ENCODE data around the gene PRPF39. TPM values are rescaled to one million over a fixed set of nuclear protein-coding genes. Genes with fewer than 3 reads are reported as not detected.

The PRPF39 gene
- total RNA-seq, 6 donors from 2014 or later = 18.8 to 38.1 (median 26.9) TPM

DNA sequence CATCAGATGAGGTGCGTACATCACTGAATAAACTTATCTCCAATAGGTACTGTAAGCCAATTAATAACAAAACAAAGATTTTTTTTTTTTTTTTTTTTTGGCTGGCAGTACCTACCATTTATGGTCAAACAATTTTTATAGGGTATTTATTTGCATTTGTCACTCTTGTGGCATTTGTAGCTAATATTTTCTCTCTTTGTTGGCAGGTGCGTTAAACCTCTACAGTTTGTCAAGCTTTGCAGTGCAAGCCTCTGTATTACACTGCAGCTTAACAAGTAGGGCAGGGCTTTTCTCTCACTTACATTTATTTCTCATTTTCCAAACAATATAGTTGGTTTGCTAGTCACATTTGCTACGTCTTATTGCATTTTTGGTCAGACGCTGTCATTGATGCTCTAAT is 12.3 kb downstream of the PRPF39 start:
- ATAC-seq (ENCODE audit: low FRiP score in 2 of 2) = no peak
- TF ChIP-seq POLR2AphosphoS5 (IDR thresholded peaks at IDR 0.05) (no peak), POLR2A (IDR thresholded peaks at IDR 0.05) (no peak), EP300 (IDR thresholded peaks at IDR 0.05) (no peak)
- TF ChIP-seq, protein P1, sequence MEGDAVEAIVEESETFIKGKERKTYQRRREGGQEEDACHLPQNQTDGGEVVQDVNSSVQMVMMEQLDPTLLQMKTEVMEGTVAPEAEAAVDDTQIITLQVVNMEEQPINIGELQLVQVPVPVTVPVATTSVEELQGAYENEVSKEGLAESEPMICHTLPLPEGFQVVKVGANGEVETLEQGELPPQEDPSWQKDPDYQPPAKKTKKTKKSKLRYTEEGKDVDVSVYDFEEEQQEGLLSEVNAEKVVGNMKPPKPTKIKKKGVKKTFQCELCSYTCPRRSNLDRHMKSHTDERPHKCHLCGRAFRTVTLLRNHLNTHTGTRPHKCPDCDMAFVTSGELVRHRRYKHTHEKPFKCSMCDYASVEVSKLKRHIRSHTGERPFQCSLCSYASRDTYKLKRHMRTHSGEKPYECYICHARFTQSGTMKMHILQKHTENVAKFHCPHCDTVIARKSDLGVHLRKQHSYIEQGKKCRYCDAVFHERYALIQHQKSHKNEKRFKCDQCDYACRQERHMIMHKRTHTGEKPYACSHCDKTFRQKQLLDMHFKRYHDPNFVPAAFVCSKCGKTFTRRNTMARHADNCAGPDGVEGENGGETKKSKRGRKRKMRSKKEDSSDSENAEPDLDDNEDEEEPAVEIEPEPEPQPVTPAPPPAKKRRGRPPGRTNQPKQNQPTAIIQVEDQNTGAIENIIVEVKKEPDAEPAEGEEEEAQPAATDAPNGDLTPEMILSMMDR (IDR thresholded peaks at IDR 0.05) = no peak
- peaks cover 13 to 62% (median 21%) of the 10 kb centered on the region in 4 donors for H3K36me3 ChIP-seq

DNA sequence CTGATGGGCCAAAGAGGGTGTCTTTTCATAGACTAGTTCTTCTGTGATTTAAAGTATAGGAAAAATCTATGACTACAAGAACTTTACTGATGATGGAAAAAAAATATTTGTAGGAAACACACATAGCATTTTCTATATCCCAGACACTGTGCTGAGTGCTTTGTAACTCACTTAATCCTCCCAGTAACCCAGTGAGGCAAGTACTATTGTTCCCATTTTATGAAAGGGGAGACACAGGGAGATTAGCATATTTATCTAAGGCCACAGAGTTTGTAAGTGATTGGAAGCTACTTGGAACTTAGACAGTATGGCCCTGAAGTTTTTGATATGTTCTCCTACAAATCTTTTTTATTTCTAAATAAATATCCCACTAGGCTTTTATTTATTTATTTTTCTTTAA is 19.9 kb downstream of the PRPF39 start:
- DNase-seq = no peak
- Histone ChIP-seq H3K9me3 (no peaks in the 10 kb centered on the region), H3K27ac (no peak overlapping the region), H3K4me3 (no peak overlapping the region), H3K4me1 (no peaks in the 10 kb centered on the region), H3K36me3 (peaks cover 10 to 87% (median 14%) of the 10 kb centered on the region in 4 donors), H3K27me3 (no peaks in the 10 kb centered on the region)
- TF ChIP-seq POLR2A (IDR thresholded peaks at IDR 0.05) (no peak), POLR2AphosphoS5 (IDR thresholded peaks at IDR 0.05) (no peak), EP300 (IDR thresholded peaks at IDR 0.05) (no peak)
- TF ChIP-seq, protein P1 (IDR thresholded peaks at IDR 0.05) = no peak
- ATAC-seq (ENCODE audit: low FRiP score in 2 of 2) = no peak

More for the DNA sequence above, 12.3 kb downstream of the PRPF39 start:
- 96 to 99% methylated on average over 4 of the region's 4 CpGs for WGBS, 2 donors
- Histone ChIP-seq H3K27ac (no peak overlapping the region), H3K4me1 (peaks cover 0 to 4% (median 0%) of the 10 kb centered on the region in 4 donors), H3K27me3 (no peaks in the 10 kb centered on the region), H3K4me3 (no peak overlapping the region), H3K9me3 (no peaks in the 10 kb centered on the region)
- no peak for DNase-seq

DNA sequence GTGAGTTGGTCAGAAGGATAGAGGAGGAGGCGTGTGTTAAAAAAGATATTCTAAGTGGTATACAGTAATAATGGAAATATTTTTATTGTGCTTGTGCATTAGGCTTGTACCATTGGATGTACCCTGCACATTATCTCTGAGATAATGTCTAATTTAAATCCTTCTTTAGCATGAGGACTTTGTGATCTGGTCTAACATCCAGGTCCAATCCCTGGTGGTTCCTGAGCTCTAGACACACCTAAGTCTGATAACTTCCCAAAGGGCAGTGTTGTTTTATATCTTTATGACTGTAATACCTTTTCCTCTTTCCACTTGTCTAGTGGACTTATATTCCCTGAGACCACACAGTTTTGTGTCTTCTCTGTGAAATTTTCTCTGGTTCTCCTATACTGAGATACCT is 20.6 kb downstream of the PRPF39 start:
- Histone ChIP-seq H3K4me3 (no peak overlapping the region), H3K27me3 (no peaks in the 10 kb centered on the region), H3K9me3 (no peaks in the 10 kb centered on the region), H3K27ac (no peak overlapping the region), H3K4me1 (no peaks in the 10 kb centered on the region), H3K36me3 (peaks cover 11 to 85% (median 18%) of the 10 kb centered on the region in 4 donors)
- TF ChIP-seq, protein P1 (IDR thresholded peaks at IDR 0.05) = no peak
- no peak for TF ChIP-seq POLR2A (IDR thresholded peaks at IDR 0.05)
- no peak for TF ChIP-seq POLR2AphosphoS5 (IDR thresholded peaks at IDR 0.05)
- no peak for TF ChIP-seq EP300 (IDR thresholded peaks at IDR 0.05)
- no peak for DNase-seq
- no peak for ATAC-seq (ENCODE audit: low FRiP score in 2 of 2)
- WGBS, 2 donors = 95 to 100% methylated on average over 1 of the region's 1 CpG

DNA sequence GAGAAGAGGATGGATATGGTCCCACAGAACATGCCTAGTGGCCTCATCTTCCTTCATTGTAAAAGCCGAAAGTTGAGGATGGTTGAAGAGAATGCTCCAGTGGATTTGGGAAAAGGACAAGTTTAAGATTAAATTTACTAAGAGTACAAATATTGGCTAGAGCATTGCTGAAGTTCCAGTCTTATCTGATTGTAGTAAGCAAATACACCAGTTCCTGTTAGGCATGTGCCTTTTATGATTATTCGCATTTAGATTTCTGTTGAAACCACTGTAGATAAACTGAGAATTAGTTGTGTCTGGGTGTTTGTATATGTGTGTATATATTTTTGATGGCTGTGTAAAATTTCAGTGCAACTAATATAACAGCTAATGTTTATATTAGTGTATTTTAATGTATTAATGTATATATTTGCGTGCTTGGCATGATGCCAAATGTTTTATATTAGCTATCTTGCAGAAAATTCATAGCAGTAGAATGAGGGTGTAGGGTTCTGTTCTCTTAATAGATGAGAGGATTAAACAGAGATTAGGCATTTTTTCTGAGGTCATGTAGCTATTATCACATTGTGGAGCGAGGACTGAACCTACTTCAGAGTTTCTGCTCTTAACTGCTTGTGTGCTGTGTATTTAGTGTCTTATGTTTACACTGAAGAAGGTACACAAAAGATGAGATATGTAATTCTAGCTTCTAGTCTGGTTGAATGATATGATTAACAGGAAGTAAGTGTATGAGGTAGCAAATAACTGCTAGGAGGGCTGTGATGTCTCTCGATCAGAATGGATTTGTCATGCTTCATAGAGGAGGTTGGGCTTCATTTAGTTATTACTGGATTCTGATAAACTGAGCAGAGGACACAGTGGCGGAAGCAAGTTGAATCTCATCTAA is 29.2 kb downstream of the PRPF39 start:
- Histone ChIP-seq H3K4me3 (no peak overlapping the region), H3K9me3 (no peaks in the 10 kb centered on the region), H3K27ac (no peak overlapping the region), H3K4me1 (peaks cover 0 to 11% (median 3%) of the 10 kb centered on the region in 4 donors), H3K27me3 (no peaks in the 10 kb centered on the region), H3K36me3 (peaks cover 26 to 93% (median 38%) of the 10 kb centered on the region in 4 donors)
- DNase-seq (no peak), ATAC-seq (ENCODE audit: low FRiP score in 2 of 2) (no peak)
- 70 to 71% methylated on average over 6 of the region's 6 CpGs for WGBS, 2 donors
- TF ChIP-seq EP300 (IDR thresholded peaks at IDR 0.05) (no peak), POLR2AphosphoS5 (IDR thresholded peaks at IDR 0.05) (no peak), POLR2A (IDR thresholded peaks at IDR 0.05) (no peak)
- TF ChIP-seq, protein P1 (IDR thresholded peaks at IDR 0.05) = no peak

Data from upper lobe of left lung (tissue), 6 donors.